GM12865 (cell line): ENCODE data around the gene DNAJC13.
"Not testable (repeated sequence)": the region's sequence is repeated elsewhere in the genome, so short reads cannot be mapped to it uniquely, and the experiment has no call there.

Experiments
- DNase-seq: peaks from one replicate; pipeline ENCODE4 v3.0.0; 2010; ENCODE audit warnings: low read depth
- H3K4me3 ChIP-seq: 2 replicates; pipeline ENCODE4 v1.5.1; 2011; ENCODE audit warnings: mild to moderate bottlenecking, low read depth, low read length, control low read depth
- TF ChIP-seq, protein P1 (sequence below): IDR thresholded peaks from 2 replicates; pipeline ENCODE4 v1.5.1; 2011; ENCODE audit warnings: low read length, control low read depth, low read depth, inconsistent platforms; ENCODE audit not compliant: insufficient read depth; ENCODE audit errors: missing control alignments

The DNAJC13 gene

DNA sequence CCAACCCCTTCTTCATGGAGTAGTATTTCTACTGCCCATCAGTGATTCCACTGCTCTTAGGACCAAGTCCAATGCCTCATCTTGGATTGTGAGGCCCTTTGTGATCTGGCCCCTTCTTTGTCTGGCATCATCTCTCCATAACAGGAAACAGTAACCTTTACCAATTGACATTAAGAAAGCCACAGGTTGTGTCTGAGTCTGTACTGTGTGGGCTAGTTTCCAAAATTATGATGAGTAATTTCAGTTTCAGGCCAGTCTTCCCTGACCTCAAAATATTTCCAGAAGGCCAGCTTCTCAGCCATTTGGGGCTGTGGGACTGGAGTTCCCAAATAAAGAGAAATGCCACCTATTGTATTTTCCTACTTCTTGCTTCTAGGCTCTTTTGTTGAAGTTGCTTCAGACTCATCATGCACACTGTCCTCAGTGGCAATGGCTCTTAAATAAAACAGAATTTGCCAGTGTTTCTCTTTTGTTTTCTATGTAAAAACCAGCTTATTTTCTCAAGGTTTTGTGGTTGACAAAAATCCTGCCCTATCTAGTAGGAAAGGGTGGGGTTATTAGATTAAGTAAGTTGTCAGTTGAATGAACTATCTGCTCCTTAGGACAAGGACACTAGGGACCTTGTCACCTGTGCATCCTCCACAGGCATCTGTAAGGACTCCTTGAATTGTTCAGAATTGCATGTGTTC lies 132.7 kb downstream of the DNAJC13 start:
- H3K4me3 ChIP-seq: no peak overlapping the region
- DNase-seq: peak; percentile 24
- TF ChIP-seq, protein P1, sequence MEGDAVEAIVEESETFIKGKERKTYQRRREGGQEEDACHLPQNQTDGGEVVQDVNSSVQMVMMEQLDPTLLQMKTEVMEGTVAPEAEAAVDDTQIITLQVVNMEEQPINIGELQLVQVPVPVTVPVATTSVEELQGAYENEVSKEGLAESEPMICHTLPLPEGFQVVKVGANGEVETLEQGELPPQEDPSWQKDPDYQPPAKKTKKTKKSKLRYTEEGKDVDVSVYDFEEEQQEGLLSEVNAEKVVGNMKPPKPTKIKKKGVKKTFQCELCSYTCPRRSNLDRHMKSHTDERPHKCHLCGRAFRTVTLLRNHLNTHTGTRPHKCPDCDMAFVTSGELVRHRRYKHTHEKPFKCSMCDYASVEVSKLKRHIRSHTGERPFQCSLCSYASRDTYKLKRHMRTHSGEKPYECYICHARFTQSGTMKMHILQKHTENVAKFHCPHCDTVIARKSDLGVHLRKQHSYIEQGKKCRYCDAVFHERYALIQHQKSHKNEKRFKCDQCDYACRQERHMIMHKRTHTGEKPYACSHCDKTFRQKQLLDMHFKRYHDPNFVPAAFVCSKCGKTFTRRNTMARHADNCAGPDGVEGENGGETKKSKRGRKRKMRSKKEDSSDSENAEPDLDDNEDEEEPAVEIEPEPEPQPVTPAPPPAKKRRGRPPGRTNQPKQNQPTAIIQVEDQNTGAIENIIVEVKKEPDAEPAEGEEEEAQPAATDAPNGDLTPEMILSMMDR: no peak

DNA sequence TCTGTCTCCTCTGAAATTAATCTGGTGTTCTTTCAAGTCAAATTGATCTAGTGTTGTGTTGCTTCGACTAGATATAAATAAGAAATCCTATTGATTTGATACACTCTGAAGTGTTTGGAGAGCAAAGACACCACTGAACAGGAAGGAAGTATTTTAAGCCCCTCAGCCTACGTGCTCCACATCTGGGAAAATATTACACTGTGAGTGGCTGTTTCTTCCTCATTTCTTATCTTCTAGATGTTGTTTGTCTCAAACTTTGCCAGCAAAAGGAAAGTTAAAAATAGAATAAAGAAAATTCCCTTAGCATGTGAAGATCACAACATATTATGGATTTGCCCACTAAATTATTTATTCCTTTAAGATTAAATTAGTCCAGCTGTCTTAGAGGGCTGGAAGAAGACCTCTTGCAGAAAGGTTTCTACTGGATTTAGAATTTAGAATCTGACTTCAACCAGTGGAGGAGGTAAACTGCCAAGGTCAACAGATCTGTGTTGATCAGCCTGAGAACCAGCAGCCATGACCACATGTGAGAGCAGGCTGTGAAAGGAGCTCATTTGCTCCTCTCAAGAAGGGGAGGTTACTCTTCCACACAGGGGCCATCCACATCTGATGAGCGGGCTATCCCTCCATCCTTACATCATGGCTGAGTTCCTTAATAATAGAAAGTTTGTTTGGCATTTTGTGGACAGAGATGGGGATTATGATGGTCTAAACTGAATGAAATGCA lies 133.4 kb downstream of the DNAJC13 start:
- no peak for DNase-seq
- TF ChIP-seq, protein P1: no peak
- H3K4me3 ChIP-seq: no peak overlapping the region

DNA sequence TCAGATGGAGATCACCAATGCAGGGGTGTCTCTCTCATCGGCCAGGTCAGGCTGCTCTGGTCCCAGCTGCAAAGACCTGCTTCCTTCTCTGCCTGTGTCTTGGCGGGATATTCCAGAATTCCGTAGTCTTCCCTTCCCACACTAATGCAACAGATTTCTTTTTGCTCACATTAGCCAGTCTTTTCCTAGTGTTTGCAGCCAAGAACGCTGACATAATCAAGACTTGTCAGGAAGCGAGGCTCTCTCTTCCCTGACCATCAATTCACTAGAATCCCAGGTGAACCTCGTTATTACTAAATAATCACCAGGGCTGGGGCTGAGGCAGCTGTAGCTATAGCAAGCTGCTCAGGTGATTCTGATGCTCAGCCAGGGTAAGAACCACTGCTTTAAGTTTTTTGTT lies 136.5 kb downstream of the DNAJC13 start:
- DNase-seq: no peak
- H3K4me3 ChIP-seq: no peak overlapping the region
- TF ChIP-seq, protein P1: no peak

DNA sequence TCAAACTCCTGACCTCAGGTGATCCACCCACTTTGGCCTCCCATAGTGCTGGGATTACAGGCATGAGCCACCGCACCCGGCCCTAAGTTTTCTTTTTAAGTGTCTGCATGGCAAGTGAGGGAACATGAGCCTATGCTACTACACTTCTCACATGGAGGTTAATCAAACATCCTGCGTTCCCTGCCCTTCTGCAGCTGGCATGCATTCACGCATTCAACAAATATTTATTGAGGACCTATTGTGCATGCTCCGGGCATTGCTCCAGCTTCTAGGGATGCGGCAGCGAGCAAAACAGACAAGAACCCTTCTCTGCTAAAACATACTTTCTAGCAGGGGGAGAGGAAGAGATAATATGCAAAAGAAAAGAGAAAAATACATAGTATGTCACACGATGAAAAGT lies 137.1 kb downstream of the DNAJC13 start:
- TF ChIP-seq, protein P1: no peak
- H3K4me3 ChIP-seq: no peak overlapping the region
- DNase-seq: no peak

DNA sequence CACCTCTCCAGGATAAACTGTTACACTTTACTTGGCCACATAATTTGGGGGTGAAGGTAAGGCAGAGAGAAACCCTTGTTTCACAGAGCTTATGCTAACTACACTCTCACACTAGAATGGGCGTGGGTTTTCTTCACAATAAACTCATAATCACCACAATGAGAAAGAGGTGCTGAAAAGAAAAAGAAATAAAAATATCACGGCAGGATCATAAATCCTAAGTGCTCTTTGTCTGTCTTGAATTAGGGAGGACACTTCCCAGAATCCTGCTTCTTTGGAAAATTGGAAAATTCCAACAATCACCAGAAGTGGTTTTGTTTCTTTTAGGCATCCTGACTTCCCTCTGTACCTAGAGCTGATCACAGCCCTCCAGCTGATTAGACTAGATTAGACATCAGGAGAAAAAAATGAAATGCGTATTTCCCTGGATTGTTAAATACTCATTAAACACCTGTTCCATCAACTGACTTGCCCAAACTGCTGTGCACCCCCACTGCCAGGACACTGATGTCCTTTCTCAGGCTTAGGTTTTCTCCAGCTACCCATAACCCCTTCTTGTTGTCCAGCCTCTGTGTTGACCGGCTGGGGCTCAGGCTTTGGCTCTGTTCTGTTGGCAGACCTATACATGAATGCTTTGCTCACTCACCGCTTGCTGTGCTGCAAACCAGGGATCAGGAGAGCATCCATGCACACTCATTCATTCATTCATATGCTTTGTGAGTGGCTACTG lies 138.2 kb downstream of the DNAJC13 start:
- DNase-seq: no peak
- TF ChIP-seq, protein P1: no peak
- H3K4me3 ChIP-seq: no peak overlapping the region

DNA sequence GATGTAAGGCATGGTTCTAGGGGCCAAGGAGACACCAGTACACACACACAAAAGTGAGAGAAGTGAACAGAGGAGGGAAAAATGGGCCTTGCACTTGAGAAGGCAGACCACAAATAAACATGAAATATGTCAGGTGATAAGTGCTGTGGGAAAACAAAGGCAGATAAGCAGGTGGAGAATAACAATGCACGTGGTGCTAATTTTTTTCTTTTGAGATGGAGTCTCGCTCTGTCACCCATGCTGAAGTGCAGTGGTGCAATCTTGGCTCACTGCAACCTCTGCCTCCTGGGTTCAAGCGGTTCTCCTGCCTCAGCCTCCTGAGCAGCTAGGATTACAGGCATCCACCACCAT lies 138.7 kb downstream of the DNAJC13 start:
- not testable (repeated sequence) for DNase-seq, H3K4me3 ChIP-seq

DNA sequence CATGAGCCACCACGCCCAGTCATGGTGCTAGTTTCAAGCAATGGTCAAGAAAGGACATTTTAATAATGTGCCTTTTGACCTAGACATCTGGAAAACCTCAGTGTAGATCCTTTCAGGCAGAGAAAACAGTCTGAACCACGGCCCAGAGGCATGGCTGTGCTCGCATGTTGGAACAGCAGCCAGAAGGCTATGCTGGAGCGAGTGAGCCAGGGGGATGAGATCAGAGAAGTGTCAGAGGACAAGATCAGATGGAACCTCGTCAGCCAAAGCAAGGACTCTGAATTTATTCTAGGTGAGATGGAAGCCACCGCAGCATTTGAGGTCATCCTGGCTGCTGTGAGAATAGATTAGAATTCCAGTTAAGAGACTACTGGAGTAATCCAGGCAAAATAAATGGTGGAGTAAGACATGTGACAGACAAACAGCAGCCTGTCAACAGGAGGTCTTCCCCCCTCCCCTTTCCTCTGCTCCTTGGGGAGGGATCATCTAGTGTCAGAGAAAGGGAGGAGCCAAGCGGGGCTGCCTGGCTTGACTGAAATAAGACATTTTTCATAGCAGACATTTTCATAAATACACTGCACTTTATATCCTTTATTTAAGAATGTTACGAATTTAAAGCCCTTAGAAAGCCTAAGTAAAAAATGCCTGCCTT lies 139.3 kb downstream of the DNAJC13 start:
- TF ChIP-seq, protein P1: no peak
- H3K4me3 ChIP-seq: no peak overlapping the region
- no peak for DNase-seq
